ENCODE measurements around the gene TMUB1. TPM values are rescaled to one million over a fixed set of nuclear protein-coding genes. Genes with fewer than 3 reads are reported as not detected.
"Not testable (repeated sequence)": the region's sequence is repeated elsewhere in the genome, so short reads cannot be mapped to it uniquely, and the experiment has no call there.

The TMUB1 gene
- total RNA-seq, 1 donor from 2014 or later, result 36.3 TPM

GRCh38 chr7:151045967-151046366 is 37.3 kb downstream of the TMUB1 start:
- no peak overlapping the region for H3K4me3 ChIP-seq
- ATAC-seq (no peak), DNase-seq (no peak)
- H3K9me3 ChIP-seq, result no peaks in the 10 kb centered on the region
- H3K36me3 ChIP-seq, result peaks cover 24% of the 10 kb centered on the region
- H3K4me1 ChIP-seq, result peaks cover 3% of the 10 kb centered on the region
- intact Hi-C loops (cut with DNase I), result no loop called here
- TF ChIP-seq CTCF (IDR thresholded peaks at IDR 0.05), result no peak
- no peaks in the 10 kb centered on the region for H3K27me3 ChIP-seq
- no peak overlapping the region for H3K27ac ChIP-seq

GRCh38 chr7:151045262-151045661 is 38.0 kb downstream of the TMUB1 start:
- DNase-seq (no peak), ATAC-seq (no peak)
- TF ChIP-seq CTCF (IDR thresholded peaks at IDR 0.05), result no peak
- Histone ChIP-seq H3K9me3 (no peaks in the 10 kb centered on the region), H3K4me3 (no peak overlapping the region), H3K27me3 (no peaks in the 10 kb centered on the region), H3K4me1 (no peaks in the 10 kb centered on the region), H3K27ac (no peak overlapping the region), H3K36me3 (peaks cover 24% of the 10 kb centered on the region)
- intact Hi-C loops (cut with DNase I), result no loop called here

DNA sequence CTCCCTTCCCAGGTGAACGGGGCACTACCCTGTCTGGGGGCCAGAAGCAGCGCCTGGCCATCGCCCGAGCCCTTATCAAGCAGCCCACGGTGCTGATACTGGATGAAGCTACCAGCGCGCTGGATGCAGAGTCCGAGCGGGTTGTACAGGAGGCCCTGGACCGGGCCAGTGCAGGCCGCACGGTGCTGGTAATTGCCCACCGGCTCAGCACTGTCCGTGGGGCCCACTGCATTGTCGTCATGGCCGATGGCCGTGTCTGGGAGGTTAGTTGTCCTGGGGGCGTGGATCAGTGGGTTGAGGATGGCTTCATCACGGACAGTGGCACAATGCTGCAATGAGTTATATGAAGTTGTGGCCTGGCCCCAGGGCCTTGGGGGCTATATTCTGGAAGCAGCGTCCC is 39.3 kb downstream of the TMUB1 start:
- no peak overlapping the region for H3K4me3 ChIP-seq
- H3K36me3 ChIP-seq, result peaks cover 24% of the 10 kb centered on the region
- intact Hi-C loops (cut with DNase I), result no loop called here
- H3K27me3 ChIP-seq, result no peaks in the 10 kb centered on the region
- ATAC-seq, result no peak
- H3K4me1 ChIP-seq, result peaks cover 7% of the 10 kb centered on the region
- DNase-seq, result no peak
- TF ChIP-seq CTCF (IDR thresholded peaks at IDR 0.05), result no peak
- H3K27ac ChIP-seq, result no peak overlapping the region
- H3K9me3 ChIP-seq, result no peaks in the 10 kb centered on the region

DNA sequence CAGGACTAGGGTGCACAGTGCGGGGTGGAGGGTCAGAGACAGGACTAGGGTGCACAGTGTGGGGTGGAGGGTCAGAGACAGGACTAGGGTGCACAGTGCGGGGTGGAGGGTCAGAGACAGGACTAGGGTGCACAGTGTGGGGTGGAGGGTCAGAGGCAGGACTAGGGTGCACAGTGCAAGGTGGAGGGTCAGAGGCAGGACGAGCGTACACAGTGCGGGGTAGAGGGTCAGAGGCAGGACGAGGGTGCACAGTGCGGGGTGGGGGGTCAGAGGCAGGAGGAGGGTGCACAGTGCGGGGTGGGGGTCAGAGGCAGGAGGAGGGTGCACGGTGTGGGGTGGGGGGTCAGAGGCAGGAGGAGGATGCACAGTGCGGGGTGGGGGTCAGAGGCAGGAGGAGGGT is 39.8 kb downstream of the TMUB1 start:
- DNase-seq; H3K27me3 ChIP-seq; H3K9me3 ChIP-seq; H3K4me3 ChIP-seq; H3K27ac ChIP-seq; intact Hi-C loops (cut with DNase I); ATAC-seq: not testable (repeated sequence)
- peaks cover 11% of the 10 kb centered on the region for H3K4me1 ChIP-seq
- peaks cover 24% of the 10 kb centered on the region for H3K36me3 ChIP-seq

DNA sequence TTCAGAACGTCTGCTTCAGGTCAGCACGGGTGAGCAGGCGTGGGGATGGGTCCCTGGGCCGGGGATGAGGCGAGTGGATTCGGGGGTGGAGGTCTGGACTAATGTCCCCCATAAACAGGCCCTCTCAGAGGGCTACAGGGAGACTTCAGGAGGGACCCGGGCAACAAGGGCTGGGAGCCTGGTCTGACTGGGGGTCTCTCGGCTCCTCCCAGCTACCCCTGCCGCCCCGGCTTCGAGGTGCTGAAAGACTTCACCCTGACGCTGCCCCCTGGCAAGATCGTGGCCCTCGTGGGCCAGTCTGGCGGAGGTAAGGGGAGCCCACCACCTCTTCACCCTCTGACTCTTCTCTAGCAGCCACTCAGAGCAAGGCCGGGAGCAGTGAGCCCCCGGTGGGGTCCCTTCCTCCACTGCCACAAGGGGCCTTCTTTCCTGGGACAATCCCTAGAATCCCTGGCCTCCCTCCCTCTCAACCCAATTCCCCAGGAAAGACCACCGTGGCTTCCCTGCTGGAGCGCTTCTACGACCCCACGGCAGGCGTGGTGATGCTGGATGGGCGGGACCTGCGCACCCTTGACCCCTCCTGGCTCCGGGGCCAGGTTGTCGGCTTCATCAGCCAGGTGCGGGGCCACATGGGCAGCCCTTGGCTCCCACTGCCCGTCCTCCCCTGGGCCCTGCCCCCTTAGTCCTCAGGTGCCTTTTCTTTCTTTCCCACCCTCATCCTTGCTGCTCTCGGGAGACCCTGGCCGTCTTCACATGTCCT is 42.5 kb downstream of the TMUB1 start:
- Histone ChIP-seq H3K36me3 (peaks cover 38% of the 10 kb centered on the region), H3K4me1 (peaks cover 11% of the 10 kb centered on the region), H3K4me3 (no peak overlapping the region), H3K9me3 (no peaks in the 10 kb centered on the region), H3K27me3 (no peaks in the 10 kb centered on the region), H3K27ac (no peak overlapping the region)
- ATAC-seq (no peak), DNase-seq (no peak)
- intact Hi-C loops (cut with DNase I), result no loop called here
- no peak for TF ChIP-seq CTCF (IDR thresholded peaks at IDR 0.05)

GRCh38 chr7:151039850-151040548 is 43.3 kb downstream of the TMUB1 start:
- ATAC-seq (peak; percentile 19), DNase-seq (no peak)
- TF ChIP-seq CTCF (IDR thresholded peaks at IDR 0.05), result no peak
- no peak overlapping the region for H3K27ac ChIP-seq
- intact Hi-C loops (cut with DNase I), result loop anchor here (10.0 kb wide), 1 partner anchor 75 kb away; no protein-coding TSS in a partner anchor
- no peak overlapping the region for H3K4me3 ChIP-seq
- H3K9me3 ChIP-seq, result no peaks in the 10 kb centered on the region
- H3K36me3 ChIP-seq, result peaks cover 40% of the 10 kb centered on the region
- H3K4me1 ChIP-seq, result peaks cover 11% of the 10 kb centered on the region
- no peaks in the 10 kb centered on the region for H3K27me3 ChIP-seq
